Suprapubic skin (tissue), 3 donors: ENCODE measurements around the gene PAOX.

Source experiments
- CTCF ChIP-seq, 2 donors: fragments of 200-600 bp in 1 of 2; fragments of 450-650 bp in 1 of 2; sonication (generic) in 1 of 2; IDR thresholded peaks; one replicate each; pipeline ENCODE4 v1.5.1; 2016 to 2019; ENCODE audit warnings: antibody characterized with exemption in 2 of 2, mild to moderate bottlenecking in 1 of 2, moderate library complexity in 1 of 2
- POLR2AphosphoS5 ChIP-seq, 3 donors: sonication (generic); formaldehyde crosslinking; IDR thresholded peaks; one replicate each; pipeline ENCODE4 v1.6.1; 2017; ENCODE audit warnings: antibody characterized with exemption in 3 of 3

DNA sequence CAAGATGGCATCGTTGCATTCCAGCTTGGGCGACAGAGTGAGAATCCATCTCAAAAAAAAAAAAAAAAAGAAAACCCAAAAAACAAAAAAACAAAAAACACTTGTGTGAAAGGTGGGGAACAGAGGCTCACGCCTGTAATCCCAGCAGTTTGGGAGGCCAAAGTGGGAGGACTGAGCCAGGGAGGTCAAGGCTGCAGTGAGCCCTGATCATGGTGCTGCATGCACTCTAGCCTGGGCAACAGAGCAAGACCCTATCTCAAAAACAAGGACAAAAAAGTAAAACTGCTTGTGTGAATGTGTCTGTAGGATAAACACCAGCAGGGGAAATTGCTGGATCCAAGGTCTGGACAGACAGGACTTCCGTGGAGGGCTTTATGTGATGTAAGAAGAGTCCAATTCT is 4.5 kb downstream of the PAOX start:
- TF ChIP-seq CTCF (IDR thresholded peaks at IDR 0.05) (no peak), POLR2AphosphoS5 (IDR thresholded peaks at IDR 0.05) (no peak)
